Neural progenitor cell (in vitro differentiated cells): ENCODE data around the gene DHX15. TPM values are rescaled to one million over a fixed set of nuclear protein-coding genes. Genes with fewer than 3 reads are reported as not detected.

Source experiments
- DNase-seq: peaks from one replicate; pipeline ENCODE4 v3.0.0-alpha.2; 2016; ENCODE audit warnings: low spot score
- H2AFZ ChIP-seq: fragments of 200-600 bp; sonication (generic); replicated peaks from 2 replicates; pipeline ENCODE4 v1.6.1; 2016; ENCODE audit warnings: antibody characterized with exemption
- H3F3A ChIP-seq: fragments of 200-600 bp; sonication (generic); 2 replicates; pipeline ENCODE4 v1.6.1; 2016; ENCODE audit warnings: antibody characterized with exemption, low read depth
- H3K27ac ChIP-seq: fragments of 200-600 bp; sonication (generic); 2 replicates; pipeline ENCODE4 v1.5.1; 2016; ENCODE audit warnings: mild to moderate bottlenecking
- H3K27me3 ChIP-seq: fragments of 200-600 bp; sonication (generic); 2 replicates; pipeline ENCODE4 v1.6.1; 2016; ENCODE audit warnings: mild to moderate bottlenecking, moderate library complexity
- H3K36me3 ChIP-seq: fragments of 200-600 bp; sonication (generic); 2 replicates; pipeline ENCODE4 v1.5.1; 2016
- H3K4me1 ChIP-seq: fragments of 200-600 bp; sonication (generic); 2 replicates; pipeline ENCODE4 v1.6.1; 2016; ENCODE audit warnings: mixed run types
- H3K4me2 ChIP-seq: fragments of 200-600 bp; sonication (generic); 2 replicates; pipeline ENCODE4 v1.6.1; 2016
- H3K4me3 ChIP-seq: fragments of 200-600 bp; sonication (generic); 2 replicates; pipeline ENCODE4 v1.5.1; 2016
- H3K79me2 ChIP-seq: fragments of 200-600 bp; sonication (generic); 2 replicates; pipeline ENCODE4 v1.6.1; 2016; ENCODE audit warnings: low read depth
- H3K9ac ChIP-seq: fragments of 200-600 bp; sonication (generic); 2 replicates; pipeline ENCODE4 v1.6.1; 2016
- H3K9me3 ChIP-seq: fragments of 200-600 bp; sonication (generic); 2 replicates; pipeline ENCODE4 v1.5.1; 2016; ENCODE audit warnings: low read depth
- H4K20me1 ChIP-seq: fragments of 200-600 bp; sonication (generic); 2 replicates; pipeline ENCODE4 v1.6.1; 2016; ENCODE audit warnings: low read depth
- H3K27ac Mint-ChIP-seq: 3 replicates; pipeline ENCODE4 v1.8.0; 2021; ENCODE audit warnings: mixed read lengths
- H3K27me3 Mint-ChIP-seq: 2 replicates; pipeline ENCODE4 v1.8.0; 2022; ENCODE audit warnings: low read depth, mild to moderate bottlenecking, inconsistent platforms, moderate library complexity, mixed read lengths; ENCODE audit not compliant: insufficient read depth
- H3K36me3 Mint-ChIP-seq: 3 replicates; pipeline ENCODE4 v1.8.0; 2021; ENCODE audit warnings: mixed read lengths
- H3K4me1 Mint-ChIP-seq: 3 replicates; pipeline ENCODE4 v1.8.0; 2021; ENCODE audit warnings: mixed read lengths
- H3K4me3 Mint-ChIP-seq: 3 replicates; pipeline ENCODE4 v1.8.0; 2021; ENCODE audit warnings: mild to moderate bottlenecking, moderate library complexity, mixed read lengths
- H3K9me3 Mint-ChIP-seq: 3 replicates; pipeline ENCODE4 v1.8.0; 2020; ENCODE audit warnings: mixed read lengths
- CTCF ChIP-seq: fragments of 200-600 bp; sonication (generic); IDR thresholded peaks from 2 replicates; pipeline ENCODE4 v1.5.1; 2017; ENCODE audit warnings: antibody characterized with exemption, mild to moderate bottlenecking
- EZH2 ChIP-seq: fragments of 200-600 bp; sonication (generic); IDR thresholded peaks from 2 replicates; pipeline ENCODE4 v1.6.1; 2017; ENCODE audit warnings: antibody characterized with exemption, mild to moderate bottlenecking, moderate library complexity
- EZH2phosphoT487 ChIP-seq: fragments of 200-600 bp; sonication (generic); IDR thresholded peaks from 2 replicates; pipeline ENCODE4 v1.6.1; 2017; ENCODE audit warnings: antibody characterized with exemption
- total RNA-seq: library from RNA; depleted of rRNA; stranded (reverse); fragments of >200 nt; gene quantifications from 2 replicates; pipeline ENCODE4 v1.2.3, GENCODE V29; 2015; ENCODE audit warnings: low replicate concordance

Gene DHX15
- total RNA-seq, 1 donor from 2014 or later, result 410 TPM

DNA sequence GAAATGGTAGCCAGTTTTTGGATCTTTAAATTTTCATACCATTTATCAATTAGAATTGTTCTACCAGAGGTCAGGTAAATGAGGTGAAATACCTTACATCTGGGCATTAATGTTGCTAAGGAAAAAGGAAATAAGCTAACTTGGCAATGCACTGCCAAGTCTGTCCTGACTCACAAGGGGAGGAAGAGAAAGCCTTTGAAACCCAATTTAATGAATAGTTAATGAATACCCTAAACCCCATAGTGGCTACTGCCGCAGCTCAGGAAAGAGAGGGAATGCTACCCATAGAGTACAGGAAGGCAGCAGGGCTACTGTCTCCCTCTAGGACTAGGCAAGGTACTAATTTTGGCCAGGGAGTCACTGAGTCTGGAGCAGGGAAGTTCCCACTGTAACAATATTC, 16.8 kb upstream of the DHX15 start:
- H3K27me3 Mint-ChIP-seq, result peaks cover 7% of the 10 kb centered on the region
- H3K36me3 Mint-ChIP-seq, result no peaks in the 10 kb centered on the region

DNA sequence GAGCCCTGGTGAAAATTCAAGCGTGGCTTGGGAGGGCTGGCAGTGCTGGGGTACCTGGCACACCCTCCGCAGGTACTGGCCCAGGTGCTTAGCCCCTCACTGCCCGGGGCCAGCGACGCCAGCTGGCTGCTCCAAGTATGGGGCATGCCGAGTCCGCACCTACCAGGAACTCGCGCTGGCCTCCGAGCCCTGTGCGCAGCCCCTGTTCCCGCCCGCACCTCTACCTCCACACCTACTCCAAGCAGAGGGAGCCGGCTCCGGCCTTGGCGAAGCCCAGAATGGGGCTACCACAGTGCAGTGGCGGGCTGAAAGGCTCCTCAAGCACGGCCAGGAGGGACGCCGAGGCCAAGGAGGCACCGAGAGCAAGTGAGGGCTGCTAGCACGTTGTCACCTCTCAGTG, 14.9 kb upstream of the DHX15 start:
- Mint-ChIP-seq H3K36me3 (no peaks in the 10 kb centered on the region), H3K27me3 (peaks cover 7% of the 10 kb centered on the region), H3K9me3 (peaks cover 8% of the 10 kb centered on the region), H3K27ac (no peak overlapping the region), H3K4me1 (no peaks in the 10 kb centered on the region), H3K4me3 (no peak overlapping the region)
- Histone ChIP-seq H4K20me1 (no peaks in the 10 kb centered on the region), H2AFZ (no peak overlapping the region), H3K4me2 (no peak overlapping the region), H3K9ac (no peak overlapping the region), H3K4me3 (no peak overlapping the region), H3F3A (no peaks in the 10 kb centered on the region), H3K79me2 (no peaks in the 10 kb centered on the region), H3K36me3 (no peaks in the 10 kb centered on the region), H3K4me1 (peaks cover 7% of the 10 kb centered on the region), H3K27me3 (peaks cover 26% of the 10 kb centered on the region), H3K9me3 (no peaks in the 10 kb centered on the region), H3K27ac (no peak overlapping the region)
- TF ChIP-seq CTCF (no peak), EZH2phosphoT487 (no peak)
- no peak for DNase-seq

More for the DNA sequence above, 16.8 kb upstream of the DHX15 start:
- H3K27ac Mint-ChIP-seq, result no peak overlapping the region
- Histone ChIP-seq H3K9ac (no peak overlapping the region), H3K4me1 (peaks cover 7% of the 10 kb centered on the region), H3K79me2 (no peaks in the 10 kb centered on the region), H4K20me1 (no peaks in the 10 kb centered on the region), H3K27ac (no peak overlapping the region), H3K36me3 (no peaks in the 10 kb centered on the region), H3F3A (no peaks in the 10 kb centered on the region), H3K27me3 (peaks cover 26% of the 10 kb centered on the region), H2AFZ (no peak overlapping the region), H3K9me3 (no peaks in the 10 kb centered on the region), H3K4me2 (no peak overlapping the region), H3K4me3 (no peak overlapping the region)
- H3K9me3 Mint-ChIP-seq, result peaks cover 8% of the 10 kb centered on the region
- H3K4me1 Mint-ChIP-seq, result no peaks in the 10 kb centered on the region
- DNase-seq, result no peak
- H3K4me3 Mint-ChIP-seq, result no peak overlapping the region
- TF ChIP-seq CTCF, result no peak
- no peak for TF ChIP-seq EZH2
- TF ChIP-seq EZH2phosphoT487, result no peak

DNA sequence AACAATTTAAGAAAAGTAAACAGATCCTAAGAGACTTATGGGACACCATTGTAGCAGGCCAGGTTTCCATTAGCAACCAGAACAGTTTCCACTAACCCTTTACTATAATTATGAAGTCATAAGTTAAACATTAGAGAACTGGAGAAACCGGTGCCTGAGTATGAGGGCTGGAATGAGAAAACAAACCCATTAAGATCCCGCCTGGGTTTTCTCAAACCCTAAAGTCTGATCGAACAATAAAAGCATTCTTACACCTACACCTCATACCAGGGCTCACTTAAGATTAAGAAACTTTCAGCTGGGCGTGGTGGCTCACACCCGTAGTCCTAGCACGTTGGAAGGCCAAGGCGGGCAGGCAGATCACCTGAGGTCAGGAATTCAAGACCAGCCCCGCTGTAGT, 13.7 kb upstream of the DHX15 start:
- Histone ChIP-seq H3K27me3 (peaks cover 25% of the 10 kb centered on the region), H3K36me3 (no peaks in the 10 kb centered on the region), H4K20me1 (no peaks in the 10 kb centered on the region), H2AFZ (no peak overlapping the region), H3K9ac (no peak overlapping the region), H3K4me1 (peaks cover 7% of the 10 kb centered on the region), H3K9me3 (no peaks in the 10 kb centered on the region), H3K4me2 (no peak overlapping the region), H3K4me3 (no peak overlapping the region), H3F3A (no peaks in the 10 kb centered on the region), H3K27ac (no peak overlapping the region), H3K79me2 (no peaks in the 10 kb centered on the region)
- peaks cover 8% of the 10 kb centered on the region for H3K9me3 Mint-ChIP-seq
- H3K4me3 Mint-ChIP-seq, result no peak overlapping the region
- H3K4me1 Mint-ChIP-seq, result no peaks in the 10 kb centered on the region
- no peak for TF ChIP-seq EZH2
- TF ChIP-seq CTCF, result no peak
- no peak for TF ChIP-seq EZH2phosphoT487
- H3K36me3 Mint-ChIP-seq, result no peaks in the 10 kb centered on the region
- peaks cover 7% of the 10 kb centered on the region for H3K27me3 Mint-ChIP-seq
- no peak for DNase-seq
- H3K27ac Mint-ChIP-seq, result no peak overlapping the region

DNA sequence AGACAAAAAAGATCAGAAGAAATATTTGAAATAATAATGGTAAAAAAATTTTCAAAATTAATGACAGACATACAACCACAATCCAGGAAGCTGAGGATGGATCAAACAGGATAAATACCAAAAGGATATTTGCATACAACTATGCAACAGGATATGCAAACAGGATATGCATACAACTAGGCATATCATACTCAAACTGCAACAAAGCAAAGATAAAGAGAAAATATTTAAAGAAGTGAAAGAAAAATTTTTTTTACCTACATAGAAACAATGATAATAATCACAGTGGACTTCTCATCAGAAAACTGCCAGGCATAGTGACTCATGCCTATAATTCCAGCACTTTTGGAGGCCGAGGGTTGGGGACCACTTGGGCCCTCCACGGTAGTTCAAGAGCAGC, 11.3 kb upstream of the DHX15 start:
- no peak for DNase-seq
- no peak overlapping the region for H3K4me3 ChIP-seq

More for the DNA sequence above, 11.3 kb upstream of the DHX15 start:
- no peak overlapping the region for H2AFZ ChIP-seq
- TF ChIP-seq EZH2phosphoT487 (no peak), EZH2 (no peak), CTCF (no peak)
- peaks cover 7% of the 10 kb centered on the region for H3K4me1 ChIP-seq
- peaks cover 7% of the 10 kb centered on the region for H3K27me3 Mint-ChIP-seq
- H3K27ac ChIP-seq, result no peak overlapping the region
- peaks cover 17% of the 10 kb centered on the region for H3K9me3 Mint-ChIP-seq
- H3K9ac ChIP-seq, result no peak overlapping the region
- no peaks in the 10 kb centered on the region for H3K4me1 Mint-ChIP-seq
- H3K27me3 ChIP-seq, result peaks cover 2% of the 10 kb centered on the region
- no peaks in the 10 kb centered on the region for H4K20me1 ChIP-seq
- H3K4me2 ChIP-seq, result no peak overlapping the region
- no peaks in the 10 kb centered on the region for H3F3A ChIP-seq
- H3K9me3 ChIP-seq, result no peaks in the 10 kb centered on the region
- H3K27ac Mint-ChIP-seq, result no peak overlapping the region
- no peak overlapping the region for H3K4me3 Mint-ChIP-seq
- H3K36me3 Mint-ChIP-seq, result no peaks in the 10 kb centered on the region
- H3K36me3 ChIP-seq, result no peaks in the 10 kb centered on the region
- no peaks in the 10 kb centered on the region for H3K79me2 ChIP-seq
